Liver (tissue), 9 donors: ENCODE measurements around the gene HBG2. TPM values are rescaled to one million over a fixed set of nuclear protein-coding genes. Genes with fewer than 3 reads are reported as not detected.

Source experiments
- DNase-seq: peaks from one replicate; pipeline ENCODE4 v3.0.0-alpha.2; 2017; ENCODE audit warnings: low spot score
- H3K27ac ChIP-seq, 2 donors: one replicate each; pipeline ENCODE4 v1.7.0; 2013; ENCODE audit warnings: inconsistent platforms in 2 of 2, low read length in 2 of 2, control low read depth in 1 of 2, low read depth in 1 of 2, mild to moderate bottlenecking in 1 of 2
- H3K27me3 ChIP-seq, 4 donors: one replicate each; pipeline versions ENCODE4 v1.6.1 to v1.7.0; 2013; ENCODE audit warnings: low read length in 3 of 4, inconsistent platforms in 1 of 4, mild to moderate bottlenecking in 1 of 4, moderate library complexity in 1 of 4; ENCODE audit not compliant: control insufficient read depth in 4 of 4, insufficient read depth in 4 of 4
- H3K36me3 ChIP-seq, 4 donors: one replicate each; pipeline versions ENCODE4 v1.6.1 to v1.7.0; 2013; ENCODE audit warnings: low read length in 3 of 4, mild to moderate bottlenecking in 3 of 4, low read depth in 1 of 4, moderate library complexity in 1 of 4; ENCODE audit not compliant: control insufficient read depth in 4 of 4, insufficient read depth in 3 of 4
- H3K4me1 ChIP-seq, 4 donors: one replicate each; pipeline versions ENCODE4 v1.6.1 to v1.7.0; 2013; ENCODE audit warnings: low read length in 3 of 4, mild to moderate bottlenecking in 3 of 4, moderate library complexity in 1 of 4; ENCODE audit not compliant: control insufficient read depth in 4 of 4, insufficient read depth in 4 of 4
- H3K4me3 ChIP-seq, 3 donors: one replicate each; pipeline versions ENCODE4 v1.6.1 to v1.7.0; 2013; ENCODE audit warnings: low read length in 3 of 3, control low read depth in 1 of 3, low read depth in 1 of 3, mild to moderate bottlenecking in 1 of 3
- H3K9ac ChIP-seq, 2 donors: one replicate each; pipeline ENCODE4 v1.7.0; 2013; ENCODE audit warnings: low read length in 2 of 2, mild to moderate bottlenecking in 2 of 2, moderate library complexity in 2 of 2, control low read depth in 1 of 2, low read depth in 1 of 2
- H3K9me3 ChIP-seq, 4 donors: one replicate each; pipeline versions ENCODE4 v1.6.1 to v1.7.0; 2013; ENCODE audit warnings: low read length in 3 of 4; ENCODE audit not compliant: control insufficient read depth in 4 of 4
- ATF3 ChIP-seq: IDR thresholded peaks from 2 replicates; pipeline ENCODE4 v1.6.1; 2016; ENCODE audit warnings: antibody characterized with exemption
- EGR1 ChIP-seq, 2 donors: IDR thresholded peaks; 2 replicates each; pipeline ENCODE4 v1.6.1; 2016 to 2018; ENCODE audit warnings: antibody characterized with exemption in 2 of 2, low read depth in 2 of 2
- FOXA1 ChIP-seq: IDR thresholded peaks from 2 replicates; pipeline ENCODE4 v1.6.1; 2016; ENCODE audit warnings: antibody characterized with exemption
- FOXA2 ChIP-seq: IDR thresholded peaks from 2 replicates; pipeline ENCODE4 v1.6.1; 2016; ENCODE audit warnings: antibody characterized with exemption
- HNF4A ChIP-seq, 2 donors: conservative IDR thresholded peaks; 2 replicates each; pipeline ENCODE4 v1.6.1; 2016; ENCODE audit warnings: antibody characterized with exemption in 2 of 2, mild to moderate bottlenecking in 2 of 2
- HNF4G ChIP-seq: IDR thresholded peaks from 2 replicates; pipeline ENCODE4 v1.6.1; 2016; ENCODE audit warnings: antibody characterized with exemption
- JUND ChIP-seq, 2 donors: IDR thresholded peaks; 2 replicates each; pipeline ENCODE4 v1.6.1; 2016; ENCODE audit warnings: antibody characterized with exemption in 2 of 2
- NR2F2 ChIP-seq: IDR thresholded peaks from 2 replicates; pipeline ENCODE4 v1.6.1; 2016; ENCODE audit warnings: antibody characterized with exemption
- RAD21 ChIP-seq, 2 donors: IDR thresholded peaks; 2 replicates each; pipeline ENCODE4 v1.6.1; 2016; ENCODE audit warnings: antibody characterized with exemption in 2 of 2, mild to moderate bottlenecking in 2 of 2
- REST ChIP-seq: IDR thresholded peaks from 2 replicates; pipeline ENCODE4 v1.6.1; 2016; ENCODE audit warnings: antibody characterized with exemption, mild to moderate bottlenecking
- RXRA ChIP-seq, 2 donors: IDR thresholded peaks; 2 replicates each; pipeline ENCODE4 v1.6.1; 2017 to 2018; ENCODE audit warnings: antibody characterized with exemption in 2 of 2, mild to moderate bottlenecking in 1 of 2
- SP1 ChIP-seq: IDR thresholded peaks from 2 replicates; pipeline ENCODE4 v1.6.1; 2018; ENCODE audit warnings: antibody characterized with exemption, mild to moderate bottlenecking
- TAF1 ChIP-seq: conservative IDR thresholded peaks from 2 replicates; pipeline ENCODE4 v1.6.1; 2016; ENCODE audit warnings: antibody characterized with exemption, mild to moderate bottlenecking
- YY1 ChIP-seq: IDR thresholded peaks from 2 replicates; pipeline ENCODE4 v1.6.1; 2016; ENCODE audit warnings: antibody characterized with exemption, mild to moderate bottlenecking
- WGBS: extraction: QIAGEN DNeasy Blood & Tissue Kit; methylation state at CpG from one replicate; pipeline ENCODE4 v1.1.7; 2013; 5-methylcytosine and 5-hydroxymethylcytosine counted together
- polyA plus RNA-seq, 2 donors: library from polyadenylated mRNA; stranded (reverse) in 1 of 2; unstranded in 1 of 2; fragments of 200-250 nt in 1 of 2; fragments of >200 nt in 1 of 2; fragmentation: Nextera tagmentation in 1 of 2; extraction: Ambion mirVana in 1 of 2; gene quantifications; one replicate each; pipeline versions ENCODE4 v1.2.1 to v1.2.3, GENCODE V29; 2013 to 2015
- total RNA-seq, 2 donors: library from RNA; depleted of rRNA; stranded (reverse); fragments of >200 nt; gene quantifications; one replicate each; pipeline ENCODE4 v1.2.3, GENCODE V29; 2014
- TF ChIP-seq, protein P1 (sequence below): IDR thresholded peaks from 2 replicates; pipeline ENCODE4 v1.6.1; 2016; ENCODE audit warnings: antibody characterized with exemption
- TF ChIP-seq, protein P2 (sequence below): fragments of 150-350 bp; IDR thresholded peaks from 2 replicates; pipeline ENCODE4 v1.5.1; 2017; ENCODE audit warnings: improper control_type of control experiment, low read depth, low read length; ENCODE audit not compliant: missing input control
- TF ChIP-seq, protein P3 (sequence below): IDR thresholded peaks from 2 replicates; pipeline ENCODE4 v1.6.1; 2016; ENCODE audit warnings: antibody characterized with exemption
- donor health status: healthy.
- donor health status: healthy.
- donor health status: healthy.
- donor health status: healthy.
- donor health status: healthy.

HBG2 gene
- total and polyA plus RNA-seq, 4 donors, result 0.71 to 55,632 TPM; not detected in 2

DNA sequence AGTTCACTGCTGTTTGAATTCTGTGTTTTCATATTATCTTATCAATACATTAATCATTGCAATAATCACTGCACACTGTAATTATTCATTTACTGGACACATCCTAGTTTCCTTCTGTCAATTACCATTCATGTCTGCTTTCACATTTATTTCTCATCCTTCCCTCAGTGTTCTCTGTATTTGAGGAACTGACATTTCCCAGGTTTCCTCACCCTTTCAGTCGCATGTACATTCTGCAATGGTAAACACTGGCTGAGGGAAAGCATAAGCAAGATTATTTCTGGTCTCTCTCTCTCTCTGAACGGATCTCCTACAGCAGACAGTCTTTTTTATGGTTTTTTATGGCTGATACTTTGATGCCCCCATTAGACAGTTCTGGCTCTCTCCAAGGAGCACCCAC, 16.1 kb downstream of the HBG2 start:
- Histone ChIP-seq H3K9ac (no peak overlapping the region), H3K27me3 (peaks cover 0 to 3% (median 0%) of the 10 kb centered on the region in 4 donors), H3K4me3 (no peak overlapping the region), H3K4me1 (no peaks in the 10 kb centered on the region), H3K36me3 (no peaks in the 10 kb centered on the region), H3K9me3 (peaks cover 0 to 2% (median 0%) of the 10 kb centered on the region in 4 donors), H3K27ac (no peak overlapping the region)
- WGBS, result 42% methylated on average over 2 of the region's 2 CpGs
- TF ChIP-seq HNF4G, result no peak
- no peak for TF ChIP-seq JUND (IDR thresholded peaks at IDR 0.05)
- TF ChIP-seq, protein P1, sequence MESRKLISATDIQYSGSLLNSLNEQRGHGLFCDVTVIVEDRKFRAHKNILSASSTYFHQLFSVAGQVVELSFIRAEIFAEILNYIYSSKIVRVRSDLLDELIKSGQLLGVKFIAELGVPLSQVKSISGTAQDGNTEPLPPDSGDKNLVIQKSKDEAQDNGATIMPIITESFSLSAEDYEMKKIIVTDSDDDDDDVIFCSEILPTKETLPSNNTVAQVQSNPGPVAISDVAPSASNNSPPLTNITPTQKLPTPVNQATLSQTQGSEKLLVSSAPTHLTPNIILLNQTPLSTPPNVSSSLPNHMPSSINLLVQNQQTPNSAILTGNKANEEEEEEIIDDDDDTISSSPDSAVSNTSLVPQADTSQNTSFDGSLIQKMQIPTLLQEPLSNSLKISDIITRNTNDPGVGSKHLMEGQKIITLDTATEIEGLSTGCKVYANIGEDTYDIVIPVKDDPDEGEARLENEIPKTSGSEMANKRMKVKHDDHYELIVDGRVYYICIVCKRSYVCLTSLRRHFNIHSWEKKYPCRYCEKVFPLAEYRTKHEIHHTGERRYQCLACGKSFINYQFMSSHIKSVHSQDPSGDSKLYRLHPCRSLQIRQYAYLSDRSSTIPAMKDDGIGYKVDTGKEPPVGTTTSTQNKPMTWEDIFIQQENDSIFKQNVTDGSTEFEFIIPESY, result no peak
- TF ChIP-seq FOXA2, result no peak
- no peak for TF ChIP-seq TAF1
- no peak for TF ChIP-seq REST
- TF ChIP-seq, protein P2, sequence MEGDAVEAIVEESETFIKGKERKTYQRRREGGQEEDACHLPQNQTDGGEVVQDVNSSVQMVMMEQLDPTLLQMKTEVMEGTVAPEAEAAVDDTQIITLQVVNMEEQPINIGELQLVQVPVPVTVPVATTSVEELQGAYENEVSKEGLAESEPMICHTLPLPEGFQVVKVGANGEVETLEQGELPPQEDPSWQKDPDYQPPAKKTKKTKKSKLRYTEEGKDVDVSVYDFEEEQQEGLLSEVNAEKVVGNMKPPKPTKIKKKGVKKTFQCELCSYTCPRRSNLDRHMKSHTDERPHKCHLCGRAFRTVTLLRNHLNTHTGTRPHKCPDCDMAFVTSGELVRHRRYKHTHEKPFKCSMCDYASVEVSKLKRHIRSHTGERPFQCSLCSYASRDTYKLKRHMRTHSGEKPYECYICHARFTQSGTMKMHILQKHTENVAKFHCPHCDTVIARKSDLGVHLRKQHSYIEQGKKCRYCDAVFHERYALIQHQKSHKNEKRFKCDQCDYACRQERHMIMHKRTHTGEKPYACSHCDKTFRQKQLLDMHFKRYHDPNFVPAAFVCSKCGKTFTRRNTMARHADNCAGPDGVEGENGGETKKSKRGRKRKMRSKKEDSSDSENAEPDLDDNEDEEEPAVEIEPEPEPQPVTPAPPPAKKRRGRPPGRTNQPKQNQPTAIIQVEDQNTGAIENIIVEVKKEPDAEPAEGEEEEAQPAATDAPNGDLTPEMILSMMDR, result no peak
- TF ChIP-seq FOXA1, result no peak
- no peak for TF ChIP-seq EGR1 (IDR thresholded peaks at IDR 0.05; ENCODE audit: low read depth in 2 of 2)
- no peak for TF ChIP-seq NR2F2
- TF ChIP-seq SP1, result no peak
- TF ChIP-seq, protein P3, sequence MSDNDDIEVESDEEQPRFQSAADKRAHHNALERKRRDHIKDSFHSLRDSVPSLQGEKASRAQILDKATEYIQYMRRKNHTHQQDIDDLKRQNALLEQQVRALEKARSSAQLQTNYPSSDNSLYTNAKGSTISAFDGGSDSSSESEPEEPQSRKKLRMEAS, result no peak
- TF ChIP-seq YY1, result no peak
- DNase-seq, result no peak

DNA sequence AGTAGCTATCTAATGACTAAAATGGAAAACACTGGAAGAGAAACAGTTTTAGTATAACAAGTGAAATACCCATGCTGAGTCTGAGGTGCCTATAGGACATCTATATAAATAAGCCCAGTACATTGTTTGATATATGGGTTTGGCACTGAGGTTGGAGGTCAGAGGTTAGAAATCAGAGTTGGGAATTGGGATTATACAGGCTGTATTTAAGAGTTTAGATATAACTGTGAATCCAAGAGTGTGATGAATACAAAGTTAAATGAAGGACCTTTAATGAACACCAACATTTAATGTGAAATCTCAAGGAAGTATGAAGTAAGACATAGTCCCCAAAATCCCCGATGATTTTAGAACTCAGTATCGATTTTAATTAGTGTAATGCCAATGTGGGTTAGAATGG, 17.2 kb downstream of the HBG2 start:
- 48% methylated on average over 2 of the region's 2 CpGs for WGBS
- DNase-seq, result no peak
- Histone ChIP-seq H3K4me3 (no peak overlapping the region), H3K9ac (no peak overlapping the region), H3K4me1 (no peaks in the 10 kb centered on the region), H3K9me3 (no peaks in the 10 kb centered on the region), H3K27me3 (peaks cover 0 to 3% (median 0%) of the 10 kb centered on the region in 4 donors), H3K36me3 (no peaks in the 10 kb centered on the region), H3K27ac (no peak overlapping the region)
- TF ChIP-seq ATF3, result no peak
- no peak for TF ChIP-seq TAF1
- no peak for TF ChIP-seq FOXA2
- no peak for TF ChIP-seq FOXA1
- TF ChIP-seq REST, result no peak
- TF ChIP-seq, protein P2, result no peak
- no peak for TF ChIP-seq RXRA (IDR thresholded peaks at IDR 0.05)
- TF ChIP-seq, protein P3, result no peak
- TF ChIP-seq HNF4A (conservative IDR thresholded peaks at IDR 0.05), result no peak
- TF ChIP-seq YY1, result no peak
- TF ChIP-seq JUND (IDR thresholded peaks at IDR 0.05), result no peak
- TF ChIP-seq EGR1 (IDR thresholded peaks at IDR 0.05; ENCODE audit: low read depth in 2 of 2), result no peak
- TF ChIP-seq RAD21 (IDR thresholded peaks at IDR 0.05), result no peak
- no peak for TF ChIP-seq NR2F2
- no peak for TF ChIP-seq SP1
